Measurements from ENCODE around the gene RFFL.

DNA sequence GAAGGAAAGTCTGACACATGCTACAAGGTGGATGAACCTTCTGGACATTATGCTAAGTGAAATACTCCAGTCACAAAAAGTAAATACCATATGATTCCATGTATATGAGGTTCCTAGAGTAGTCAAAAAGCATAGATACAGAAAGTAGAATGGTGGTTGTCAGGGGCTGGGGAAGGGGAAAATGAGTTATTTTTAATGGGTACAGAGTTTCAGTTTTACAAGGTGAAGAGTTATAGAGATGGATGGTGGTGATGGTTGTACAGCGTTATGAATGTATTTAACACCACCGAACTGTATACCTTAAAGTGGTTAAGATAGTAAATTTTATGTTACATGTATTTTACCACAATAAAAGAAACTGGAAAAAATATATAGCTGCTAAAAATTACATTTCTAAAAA, 38.2 kb upstream of the RFFL start:
- no peak for TF ChIP-seq POLR2A (IDR thresholded peaks at IDR 0.05)
- TF ChIP-seq, protein P1, sequence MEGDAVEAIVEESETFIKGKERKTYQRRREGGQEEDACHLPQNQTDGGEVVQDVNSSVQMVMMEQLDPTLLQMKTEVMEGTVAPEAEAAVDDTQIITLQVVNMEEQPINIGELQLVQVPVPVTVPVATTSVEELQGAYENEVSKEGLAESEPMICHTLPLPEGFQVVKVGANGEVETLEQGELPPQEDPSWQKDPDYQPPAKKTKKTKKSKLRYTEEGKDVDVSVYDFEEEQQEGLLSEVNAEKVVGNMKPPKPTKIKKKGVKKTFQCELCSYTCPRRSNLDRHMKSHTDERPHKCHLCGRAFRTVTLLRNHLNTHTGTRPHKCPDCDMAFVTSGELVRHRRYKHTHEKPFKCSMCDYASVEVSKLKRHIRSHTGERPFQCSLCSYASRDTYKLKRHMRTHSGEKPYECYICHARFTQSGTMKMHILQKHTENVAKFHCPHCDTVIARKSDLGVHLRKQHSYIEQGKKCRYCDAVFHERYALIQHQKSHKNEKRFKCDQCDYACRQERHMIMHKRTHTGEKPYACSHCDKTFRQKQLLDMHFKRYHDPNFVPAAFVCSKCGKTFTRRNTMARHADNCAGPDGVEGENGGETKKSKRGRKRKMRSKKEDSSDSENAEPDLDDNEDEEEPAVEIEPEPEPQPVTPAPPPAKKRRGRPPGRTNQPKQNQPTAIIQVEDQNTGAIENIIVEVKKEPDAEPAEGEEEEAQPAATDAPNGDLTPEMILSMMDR (IDR thresholded peaks at IDR 0.05) = no peak
- no peak for TF ChIP-seq POLR2AphosphoS5 (IDR thresholded peaks at IDR 0.05)

Measured in prostate gland (tissue), 2 donors.